Right atrium auricular region (tissue), 2 donors: ENCODE data around the gene CSAD. TPM values are rescaled to one million over a fixed set of nuclear protein-coding genes. Genes with fewer than 3 reads are reported as not detected.

Source experiments
- DNase-seq: peaks from one replicate; pipeline ENCODE4 v3.0.0-alpha.2; 2019; ENCODE audit warnings: low spot score
- H3K27ac ChIP-seq, 2 donors: fragments of 200-600 bp; sonication (generic); 1 replicate in 1 of 2; 2 replicates in 1 of 2; pipeline ENCODE4 v1.5.1; 2016 to 2019
- H3K27me3 ChIP-seq, 2 donors: fragments of 200-600 bp; sonication (generic); one replicate each; pipeline versions ENCODE4 v1.5.1 to v1.6.0; 2017 to 2019
- H3K36me3 ChIP-seq: fragments of 200-600 bp; sonication (generic); one replicate; pipeline ENCODE4 v1.5.1; 2016
- H3K4me1 ChIP-seq, 2 donors: fragments of 200-600 bp; sonication (generic); one replicate each; pipeline versions ENCODE4 v1.5.1 to v1.6.0; 2017 to 2019
- H3K4me3 ChIP-seq, 2 donors: fragments of 200-600 bp; sonication (generic); 1 replicate in 1 of 2; 2 replicates in 1 of 2; pipeline ENCODE4 v1.5.1; 2017 to 2019; ENCODE audit warnings: mild to moderate bottlenecking in 1 of 2, moderate library complexity in 1 of 2
- H3K9me3 ChIP-seq, 2 donors: fragments of 200-600 bp; sonication (generic); one replicate each; pipeline ENCODE4 v1.5.1; 2019
- total RNA-seq, 2 donors: library from RNA; depleted of rRNA; stranded (reverse); fragments of >200 nt; gene quantifications; one replicate each; pipeline ENCODE4 v1.1.0, GENCODE V29; 2016
- TF ChIP-seq, protein P1 (sequence below), 2 donors: fragments of 200-600 bp; sonication (generic); IDR thresholded peaks; one replicate each; pipeline ENCODE4 v1.5.1; 2019; ENCODE audit warnings: antibody characterized with exemption in 2 of 2

CSAD gene
- total RNA-seq, 2 donors from 2014 or later: 3.4 to 4.9 TPM

DNA sequence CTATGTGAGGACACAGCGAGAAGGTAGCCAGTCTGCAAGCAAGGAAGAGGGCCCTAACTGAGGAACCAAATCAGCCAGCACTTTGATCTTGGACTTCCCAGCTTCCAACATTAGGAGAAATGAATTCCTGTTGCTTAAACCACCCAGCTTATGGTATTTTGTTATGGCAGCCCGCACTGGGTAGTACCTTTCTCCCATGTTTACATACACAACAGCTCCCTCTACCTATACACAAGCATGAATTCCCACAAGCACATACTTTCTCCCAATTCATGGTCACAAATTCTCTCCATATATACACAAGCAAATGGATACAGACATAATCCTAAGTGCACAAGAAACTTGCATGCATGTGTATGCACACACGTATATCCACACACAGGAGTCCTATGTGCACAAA, 19.0 kb upstream of the CSAD start:
- peaks cover 0 to 11% of the 10 kb centered on the region in 2 donors for H3K4me1 ChIP-seq
- no peaks in the 10 kb centered on the region for H3K36me3 ChIP-seq
- H3K27me3 ChIP-seq: no peaks in the 10 kb centered on the region
- no peak for DNase-seq
- TF ChIP-seq, protein P1, sequence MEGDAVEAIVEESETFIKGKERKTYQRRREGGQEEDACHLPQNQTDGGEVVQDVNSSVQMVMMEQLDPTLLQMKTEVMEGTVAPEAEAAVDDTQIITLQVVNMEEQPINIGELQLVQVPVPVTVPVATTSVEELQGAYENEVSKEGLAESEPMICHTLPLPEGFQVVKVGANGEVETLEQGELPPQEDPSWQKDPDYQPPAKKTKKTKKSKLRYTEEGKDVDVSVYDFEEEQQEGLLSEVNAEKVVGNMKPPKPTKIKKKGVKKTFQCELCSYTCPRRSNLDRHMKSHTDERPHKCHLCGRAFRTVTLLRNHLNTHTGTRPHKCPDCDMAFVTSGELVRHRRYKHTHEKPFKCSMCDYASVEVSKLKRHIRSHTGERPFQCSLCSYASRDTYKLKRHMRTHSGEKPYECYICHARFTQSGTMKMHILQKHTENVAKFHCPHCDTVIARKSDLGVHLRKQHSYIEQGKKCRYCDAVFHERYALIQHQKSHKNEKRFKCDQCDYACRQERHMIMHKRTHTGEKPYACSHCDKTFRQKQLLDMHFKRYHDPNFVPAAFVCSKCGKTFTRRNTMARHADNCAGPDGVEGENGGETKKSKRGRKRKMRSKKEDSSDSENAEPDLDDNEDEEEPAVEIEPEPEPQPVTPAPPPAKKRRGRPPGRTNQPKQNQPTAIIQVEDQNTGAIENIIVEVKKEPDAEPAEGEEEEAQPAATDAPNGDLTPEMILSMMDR (IDR thresholded peaks at IDR 0.05): no peak
- no peak overlapping the region for H3K27ac ChIP-seq
- H3K4me3 ChIP-seq: no peak overlapping the region
- no peaks in the 10 kb centered on the region for H3K9me3 ChIP-seq

DNA sequence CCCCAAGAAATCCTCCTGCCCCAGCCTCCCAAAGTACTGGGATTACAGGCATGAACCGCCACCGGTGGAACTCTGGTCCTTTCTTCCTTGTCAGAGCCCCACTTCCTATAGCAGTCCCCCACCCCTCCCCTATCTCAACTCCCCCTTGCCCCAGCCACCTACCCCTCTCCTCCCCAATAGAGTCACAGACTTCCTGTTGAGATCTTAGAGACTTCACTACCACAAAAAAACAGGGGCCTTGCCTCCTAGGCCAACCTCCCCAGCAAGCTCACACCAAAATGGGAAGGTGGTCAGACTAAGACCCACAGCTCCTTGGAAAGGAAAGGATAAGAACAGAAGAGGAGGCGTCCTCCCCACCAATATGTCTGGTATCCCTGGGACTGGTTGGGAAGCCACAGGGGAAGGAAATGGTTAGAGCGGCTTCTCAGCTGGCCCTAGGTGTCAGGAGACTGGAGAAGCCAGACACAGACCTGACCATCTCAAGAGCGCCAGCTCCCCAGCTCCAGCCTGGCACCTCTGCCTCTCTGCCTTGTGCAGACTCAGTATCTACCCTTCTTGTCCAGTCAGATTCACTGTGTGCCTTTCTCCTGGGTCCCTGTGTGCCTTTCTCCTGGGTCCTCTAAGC, 17.9 kb upstream of the CSAD start:
- Histone ChIP-seq H3K27ac (no peak overlapping the region), H3K9me3 (no peaks in the 10 kb centered on the region), H3K4me1 (peaks cover 0 to 11% of the 10 kb centered on the region in 2 donors), H3K4me3 (no peak overlapping the region), H3K36me3 (no peaks in the 10 kb centered on the region), H3K27me3 (no peaks in the 10 kb centered on the region)
- DNase-seq: no peak
- TF ChIP-seq, protein P1 (IDR thresholded peaks at IDR 0.05): no peak

DNA sequence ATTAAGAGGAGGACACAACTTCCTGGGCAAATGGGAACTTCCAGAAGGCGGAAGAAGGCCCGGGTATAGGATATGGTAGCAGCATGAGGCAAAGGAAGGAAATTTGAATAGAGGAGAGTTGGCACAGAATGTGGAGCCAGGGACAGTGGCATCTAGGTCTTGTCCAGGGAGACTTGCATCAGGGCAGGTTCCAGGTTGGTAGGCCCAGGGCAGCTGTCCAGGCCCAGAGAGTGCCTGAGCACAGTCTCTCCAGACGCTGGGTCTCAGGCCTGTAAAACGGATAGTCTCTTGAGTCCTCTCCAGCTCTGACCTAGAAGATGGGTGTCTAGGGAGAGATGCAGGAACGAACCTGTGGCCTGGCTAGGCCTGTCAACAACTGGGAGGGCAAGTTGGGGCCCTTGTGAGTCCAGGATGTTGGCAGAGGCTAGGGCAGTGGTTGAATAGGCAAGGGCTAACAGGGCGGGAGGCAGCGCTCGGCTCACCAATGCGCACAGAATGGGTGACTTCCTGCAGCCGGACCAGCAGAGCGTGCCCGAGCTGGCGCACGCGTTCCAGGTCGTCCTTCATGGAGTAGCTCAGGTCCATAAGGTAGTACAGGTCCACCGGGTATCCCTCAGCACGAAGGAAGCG, 16.4 kb upstream of the CSAD start:
- no peak for DNase-seq
- Histone ChIP-seq H3K9me3 (no peaks in the 10 kb centered on the region), H3K36me3 (no peaks in the 10 kb centered on the region), H3K27me3 (no peaks in the 10 kb centered on the region), H3K4me1 (peaks cover 0 to 11% of the 10 kb centered on the region in 2 donors), H3K4me3 (peak overlapping the region; percentile 15 to 43), H3K27ac (no peak overlapping the region)
- TF ChIP-seq, protein P1 (IDR thresholded peaks at IDR 0.05): no peak

DNA sequence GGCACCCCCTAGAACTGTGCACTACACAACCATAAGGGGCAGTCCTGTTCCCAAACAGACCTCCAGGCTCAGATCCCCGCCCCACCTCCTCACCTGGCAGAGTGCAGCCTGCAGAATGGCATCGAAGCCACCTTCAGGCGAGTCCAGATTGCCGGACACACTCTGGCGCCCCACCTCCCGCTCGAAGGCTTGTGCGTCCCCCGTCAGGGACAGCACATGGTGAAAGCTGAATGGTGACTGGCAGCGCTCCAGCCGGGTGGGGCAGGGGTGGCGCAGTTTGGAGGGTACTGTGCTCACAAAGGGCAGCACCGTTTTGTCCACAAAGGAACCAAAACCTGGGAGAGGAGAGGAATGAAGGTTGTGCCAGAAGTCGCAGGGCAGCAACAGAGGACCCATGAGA, 15.8 kb upstream of the CSAD start:
- H3K27ac ChIP-seq: no peak overlapping the region
- no peak overlapping the region for H3K4me3 ChIP-seq
- no peaks in the 10 kb centered on the region for H3K36me3 ChIP-seq
- H3K27me3 ChIP-seq: no peaks in the 10 kb centered on the region
- DNase-seq: no peak
- H3K9me3 ChIP-seq: no peaks in the 10 kb centered on the region
- peaks cover 0 to 11% of the 10 kb centered on the region in 2 donors for H3K4me1 ChIP-seq
- TF ChIP-seq, protein P1 (IDR thresholded peaks at IDR 0.05): no peak

DNA sequence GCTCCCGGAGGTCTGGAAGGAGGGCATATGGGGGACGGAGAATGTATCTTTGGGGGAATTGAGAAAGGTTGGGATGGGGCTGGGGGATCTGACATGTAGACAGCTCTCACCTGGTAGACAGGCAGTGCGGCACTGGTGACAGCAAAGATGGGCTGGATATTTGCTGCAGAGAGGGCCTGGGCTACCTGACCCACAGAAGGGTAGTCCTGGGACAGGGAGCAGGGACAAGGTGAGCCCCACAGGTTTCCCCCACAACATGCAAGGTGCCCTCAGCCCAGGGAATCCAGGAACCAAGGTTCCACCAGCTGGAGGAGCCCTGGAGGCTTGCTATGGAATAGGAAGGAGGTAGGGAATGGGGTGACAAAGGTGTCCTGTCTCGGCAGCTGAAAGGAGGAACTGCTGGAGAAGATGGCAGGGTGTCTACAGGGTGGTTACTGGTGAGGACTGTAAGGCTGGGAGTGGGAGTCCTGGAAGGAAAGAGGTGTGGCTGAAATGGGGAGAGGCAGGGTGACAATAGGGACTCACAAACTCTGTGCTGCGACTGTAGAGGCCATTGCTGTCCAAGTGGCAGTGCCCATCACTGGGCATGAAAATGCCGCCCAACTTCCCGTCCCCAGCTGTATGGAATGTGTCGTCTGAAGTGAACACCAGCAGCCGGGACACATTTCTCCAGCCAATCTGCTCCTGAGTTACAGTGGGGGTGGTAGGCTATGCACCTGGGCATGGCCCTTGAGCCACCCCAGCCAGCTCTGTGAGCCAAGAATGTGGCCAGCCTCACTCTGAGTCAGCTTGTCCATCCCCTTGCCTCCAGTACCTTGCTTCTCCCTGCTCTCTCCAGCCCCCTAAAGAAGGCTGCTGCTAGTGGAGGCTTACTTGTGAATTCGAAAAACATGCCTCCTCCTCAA, 15.0 kb upstream of the CSAD start:
- H3K4me1 ChIP-seq: peaks cover 0 to 11% of the 10 kb centered on the region in 2 donors
- H3K9me3 ChIP-seq: no peaks in the 10 kb centered on the region
- TF ChIP-seq, protein P1 (IDR thresholded peaks at IDR 0.05): no peak
- H3K27ac ChIP-seq: no peak overlapping the region
- H3K27me3 ChIP-seq: no peaks in the 10 kb centered on the region
- no peaks in the 10 kb centered on the region for H3K36me3 ChIP-seq
- no peak for DNase-seq
- H3K4me3 ChIP-seq: no peak overlapping the region
